ENCODE measurements around the gene PDE12. TPM values are rescaled to one million over a fixed set of nuclear protein-coding genes. Genes with fewer than 3 reads are reported as not detected.

Gene PDE12
- total and polyA plus RNA-seq, 12 donors, result 3.0 to 42.3 (median 26.2) TPM

DNA sequence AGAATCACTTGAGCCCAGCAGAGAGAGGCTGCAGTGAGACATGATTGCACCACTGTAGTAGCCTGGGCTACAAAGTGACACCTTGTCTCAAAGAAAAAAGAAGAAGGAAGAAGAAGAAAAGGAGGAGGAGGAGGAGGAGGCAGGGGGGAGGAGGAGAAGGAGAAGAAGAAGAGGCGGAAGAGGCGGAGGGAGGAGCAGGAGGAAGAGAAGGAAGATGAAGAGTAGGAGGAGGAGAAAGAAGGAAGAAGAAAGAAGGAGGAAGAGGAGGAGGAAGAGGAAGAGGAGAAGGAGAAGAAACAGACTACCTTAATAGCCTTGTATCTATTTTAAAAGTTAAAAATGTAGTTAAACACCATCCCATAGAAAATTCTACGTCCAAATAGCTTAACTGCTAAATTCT is 60.2 kb downstream of the PDE12 start:
- Histone ChIP-seq H3K4me1 (replicated peaks in 1 of 2) (no peaks in the 10 kb centered on the region), H3K9me3 (replicated peaks in 1 of 3) (no peaks in the 10 kb centered on the region), H3K4me3 (no peak overlapping the region), H3K36me3 (replicated peaks in 1 of 2) (no peaks in the 10 kb centered on the region), H3K27me3 (no peaks in the 10 kb centered on the region), H3K27ac (no peak overlapping the region)
- 71 to 89% (median 80%) methylated on average over 3 of the region's 3 CpGs for WGBS, 4 donors
- DNase-seq, result no peak
- intact Hi-C loops (cut with DNase I), result no loop called here
- TF ChIP-seq, protein P1, sequence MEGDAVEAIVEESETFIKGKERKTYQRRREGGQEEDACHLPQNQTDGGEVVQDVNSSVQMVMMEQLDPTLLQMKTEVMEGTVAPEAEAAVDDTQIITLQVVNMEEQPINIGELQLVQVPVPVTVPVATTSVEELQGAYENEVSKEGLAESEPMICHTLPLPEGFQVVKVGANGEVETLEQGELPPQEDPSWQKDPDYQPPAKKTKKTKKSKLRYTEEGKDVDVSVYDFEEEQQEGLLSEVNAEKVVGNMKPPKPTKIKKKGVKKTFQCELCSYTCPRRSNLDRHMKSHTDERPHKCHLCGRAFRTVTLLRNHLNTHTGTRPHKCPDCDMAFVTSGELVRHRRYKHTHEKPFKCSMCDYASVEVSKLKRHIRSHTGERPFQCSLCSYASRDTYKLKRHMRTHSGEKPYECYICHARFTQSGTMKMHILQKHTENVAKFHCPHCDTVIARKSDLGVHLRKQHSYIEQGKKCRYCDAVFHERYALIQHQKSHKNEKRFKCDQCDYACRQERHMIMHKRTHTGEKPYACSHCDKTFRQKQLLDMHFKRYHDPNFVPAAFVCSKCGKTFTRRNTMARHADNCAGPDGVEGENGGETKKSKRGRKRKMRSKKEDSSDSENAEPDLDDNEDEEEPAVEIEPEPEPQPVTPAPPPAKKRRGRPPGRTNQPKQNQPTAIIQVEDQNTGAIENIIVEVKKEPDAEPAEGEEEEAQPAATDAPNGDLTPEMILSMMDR (IDR thresholded peaks at IDR 0.05), result no peak
- no peak for TF ChIP-seq POLR2A (IDR thresholded peaks at IDR 0.05)

Small RNAs within 50 kb of the gene (small RNA-seq; reads per million reads assigned to genes)
- gene RNU6-108P (0 reads per million in 2 donors), gene RNU6-1181P (0 reads per million in 2 donors), gene RNU6-483P (0 reads per million in 2 donors)

Other genes with a start within 250 kb of the PDE12 start
- gene DNAH12, start 11.9 kb upstream of the PDE12 start, total RNA-seq, result 1 to 10 TPM in 1 of 9 donors, under 1 TPM in 8; 0.21 to 1.8 (median 0.46) TPM
- 1 to 10 TPM in 1 of 3 donors, under 1 TPM in 2; 0.16 to 1.4 (median 0.84) TPM for gene DNAH12, start 11.9 kb upstream of the PDE12 start, polyA plus RNA-seq
- 100 to 1,000 TPM; 112 to 283 (median 169) TPM for gene ARF4, start 41.1 kb downstream of the PDE12 start, total RNA-seq
- gene ARF4, start 41.1 kb downstream of the PDE12 start, polyA plus RNA-seq, result 100 to 1,000 TPM in 2 of 3 donors, 10 to 100 TPM in 1; 67.2 to 443 (median 147) TPM
- 10 to 100 TPM; 13.2 to 29.3 (median 24.7) TPM for gene DENND6A, start 136.8 kb downstream of the PDE12 start, total RNA-seq
- gene DENND6A, start 136.8 kb downstream of the PDE12 start, polyA plus RNA-seq, result 10 to 100 TPM in 1 of 3 donors, 1 to 10 TPM in 2; 7.8 to 13.7 (median 10.0) TPM
- 100 to 1,000 TPM in 5 of 9 donors, 10 to 100 TPM in 4; 56.4 to 134 (median 101) TPM for gene SLMAP, start 200.0 kb downstream of the PDE12 start, total RNA-seq
- gene SLMAP, start 200.0 kb downstream of the PDE12 start, polyA plus RNA-seq, result 10 to 100 TPM; 18.9 to 68.6 (median 23.0) TPM

Data from adrenal gland (tissue), 12 donors.